ENCODE measurements around the gene FAM120B.

FAM120B gene

GRCh38 chr6:170273191-170273590, 33.4 kb upstream of the FAM120B start:
- DNase-seq, result no peak

GRCh38 chr6:170273681-170274080, 32.9 kb upstream of the FAM120B start:
- DNase-seq, result no peak

- no peak for DNase-seq
Observed at GRCh38 chr6:170274713-170275560, 31.6 kb upstream of the FAM120B start.

GRCh38 chr6:170276369-170277057, 30.0 kb upstream of the FAM120B start:
- no peak for DNase-seq

DNA sequence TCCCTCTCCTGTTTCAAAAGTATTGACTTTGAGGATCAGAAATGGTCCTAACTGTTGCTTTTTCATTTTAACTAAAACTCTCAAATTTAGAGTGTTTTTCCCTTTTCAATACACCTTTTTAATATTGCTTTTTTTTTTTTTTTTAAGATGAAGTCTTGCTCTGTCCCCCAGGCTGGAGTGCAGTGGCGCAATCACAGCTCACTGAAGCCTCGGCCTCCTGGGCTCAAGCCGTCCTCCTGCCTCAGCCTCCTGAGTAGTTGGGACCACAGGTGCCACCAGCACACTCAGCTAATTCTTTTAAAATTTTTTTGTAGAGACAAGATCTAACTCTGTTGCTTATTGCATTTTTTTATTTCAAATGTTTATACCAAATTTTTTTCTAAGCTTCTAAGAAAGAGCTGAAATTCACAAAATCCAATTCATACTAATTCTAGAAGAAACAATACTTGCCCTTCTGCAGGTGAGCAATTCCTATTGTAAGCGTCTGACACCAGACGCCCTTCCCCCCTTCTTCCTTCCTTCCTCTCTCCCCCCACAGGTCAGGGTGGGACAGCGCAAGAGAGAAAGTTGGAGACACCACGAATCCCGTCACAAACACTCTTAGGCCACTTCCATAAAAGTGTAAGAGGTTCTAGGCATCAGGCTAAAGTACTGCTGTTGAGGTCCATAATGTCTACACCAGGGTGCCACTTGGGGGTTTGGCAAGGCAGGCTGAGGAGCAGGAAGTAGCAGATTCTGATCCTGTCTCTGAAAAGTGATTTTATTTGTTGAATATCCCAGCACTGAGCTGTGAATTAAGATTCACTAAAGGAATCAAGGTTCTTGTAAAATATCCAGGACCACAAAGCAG, 28.4 kb upstream of the FAM120B start:
- no peak for DNase-seq

- no peak for DNase-seq
Observed at GRCh38 chr6:170278743-170279094, 27.8 kb upstream of the FAM120B start.

- DNase-seq, result no peak
Observed at GRCh38 chr6:170279426-170279825, 27.1 kb upstream of the FAM120B start.

DNA sequence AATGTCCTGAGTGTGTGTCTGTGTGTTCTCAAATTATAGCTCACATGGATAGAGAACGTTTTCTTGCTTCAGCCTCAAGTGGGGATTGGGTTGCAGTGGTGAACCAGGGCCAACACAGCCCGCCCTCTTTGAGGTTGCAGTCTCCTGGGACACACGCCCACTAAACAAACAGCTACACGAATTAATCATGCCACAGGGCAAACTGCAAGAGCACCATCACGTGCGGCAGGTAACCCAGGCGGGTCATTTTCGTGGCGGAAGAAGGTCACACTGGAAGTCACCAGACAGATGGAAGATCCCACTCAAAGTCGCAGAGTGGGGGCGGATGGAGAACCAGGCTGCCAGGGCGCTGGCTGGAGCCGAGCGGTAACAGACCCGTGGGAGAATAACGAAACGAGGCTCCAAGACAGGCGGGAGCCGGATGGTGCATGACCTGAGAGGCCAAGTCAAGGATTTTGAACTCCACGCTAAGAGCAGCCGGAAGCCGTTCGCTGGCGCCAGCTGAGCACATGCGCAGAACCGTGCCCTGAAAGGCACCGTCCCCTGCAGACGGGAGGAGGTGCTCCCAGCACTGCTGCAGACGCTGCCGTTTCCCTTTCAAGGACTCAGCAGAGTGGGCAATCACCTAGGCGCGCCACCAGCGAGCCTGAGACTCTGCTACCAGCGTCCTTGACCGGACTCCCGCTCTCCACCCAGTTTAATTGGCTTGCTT, 26.4 kb upstream of the FAM120B start:
- DNase-seq, result peak; percentile 53

DNA sequence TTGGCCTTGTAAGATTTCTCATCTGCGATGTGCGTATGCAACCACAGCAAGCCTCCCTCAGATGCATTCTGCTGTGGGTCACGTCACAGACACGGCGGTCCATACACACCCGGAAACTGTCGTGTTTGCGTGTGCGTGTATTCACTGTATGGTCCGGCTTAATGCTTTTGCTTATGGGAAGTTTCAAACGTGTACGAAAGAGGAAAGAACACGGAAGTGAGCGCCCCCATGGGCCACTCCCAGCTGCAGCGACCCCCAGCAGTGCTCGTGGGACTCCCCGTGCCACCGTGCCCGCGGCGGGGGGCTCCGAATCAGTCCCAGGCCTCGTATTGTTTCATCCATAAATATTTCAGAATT, 25.9 kb upstream of the FAM120B start:
- DNase-seq, result no peak

- DNase-seq, result no peak
Observed at GRCh38 chr6:170281331-170282292, 24.9 kb upstream of the FAM120B start.

- no peak for DNase-seq
Observed at GRCh38 chr6:170282512-170283158, 23.9 kb upstream of the FAM120B start.

- DNase-seq, result no peak
Observed at GRCh38 chr6:170283212-170284081, 23.1 kb upstream of the FAM120B start.

DNA sequence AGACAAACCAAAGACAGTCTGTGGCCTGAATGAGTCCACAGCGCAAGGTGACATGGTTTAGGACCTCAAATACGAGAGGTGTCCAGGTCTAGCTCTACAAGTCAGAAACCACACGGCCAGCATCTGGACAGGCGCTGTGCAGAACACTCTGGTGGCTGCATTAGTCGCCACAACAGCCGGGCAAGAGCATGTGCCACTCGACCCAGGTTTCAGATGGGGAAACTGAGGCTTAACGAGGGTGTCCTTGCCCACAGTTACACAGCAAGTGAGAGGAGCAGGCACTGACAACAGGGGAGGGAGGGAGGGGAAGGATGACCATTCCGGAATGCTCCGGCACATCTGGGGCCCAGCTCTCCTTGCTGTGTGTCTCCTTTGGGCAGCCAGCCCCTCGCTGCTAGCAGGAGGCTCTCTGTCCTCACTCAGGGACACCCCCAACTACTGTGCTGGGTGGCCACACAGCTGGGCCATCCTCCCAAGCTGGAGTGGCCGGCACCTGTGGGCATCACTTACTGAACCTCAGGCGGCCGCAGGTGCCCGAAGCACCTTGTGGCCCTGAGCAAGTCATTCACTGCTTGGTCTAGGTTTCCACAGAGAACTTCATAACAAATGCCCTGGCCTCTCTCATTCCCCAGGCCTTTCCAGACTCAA, 22.3 kb upstream of the FAM120B start:
- DNase-seq, result no peak

DNA sequence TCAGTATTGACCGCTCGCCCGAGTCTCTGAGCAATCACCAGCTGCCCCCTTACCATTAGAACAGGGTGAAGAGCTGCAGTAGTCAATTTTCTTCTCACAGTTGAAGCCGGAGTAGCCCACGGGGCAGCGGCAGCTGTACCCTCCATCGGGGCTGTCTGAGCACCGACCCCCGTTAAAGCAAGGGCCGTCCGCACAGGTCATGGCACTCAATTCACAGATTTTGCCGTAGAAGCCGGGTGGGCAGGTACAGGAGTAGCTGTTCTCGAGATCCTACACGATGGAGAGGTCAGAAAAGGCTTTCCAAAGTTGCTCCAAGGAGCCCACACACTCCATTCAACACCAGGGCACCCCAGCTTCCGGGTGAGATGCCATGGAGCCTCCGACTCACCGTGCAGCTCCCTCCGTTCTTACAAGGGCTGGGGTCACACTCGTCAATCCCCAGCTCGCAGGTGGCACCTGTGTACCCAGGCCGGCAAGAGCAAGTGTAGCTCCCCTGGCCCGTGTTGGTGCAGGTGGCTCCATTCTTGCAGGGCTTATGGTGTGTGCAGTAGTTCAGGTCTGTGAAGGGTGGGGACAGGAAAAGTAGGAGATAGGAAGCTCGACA, 21.6 kb upstream of the FAM120B start:
- DNase-seq, result no peak

DNA sequence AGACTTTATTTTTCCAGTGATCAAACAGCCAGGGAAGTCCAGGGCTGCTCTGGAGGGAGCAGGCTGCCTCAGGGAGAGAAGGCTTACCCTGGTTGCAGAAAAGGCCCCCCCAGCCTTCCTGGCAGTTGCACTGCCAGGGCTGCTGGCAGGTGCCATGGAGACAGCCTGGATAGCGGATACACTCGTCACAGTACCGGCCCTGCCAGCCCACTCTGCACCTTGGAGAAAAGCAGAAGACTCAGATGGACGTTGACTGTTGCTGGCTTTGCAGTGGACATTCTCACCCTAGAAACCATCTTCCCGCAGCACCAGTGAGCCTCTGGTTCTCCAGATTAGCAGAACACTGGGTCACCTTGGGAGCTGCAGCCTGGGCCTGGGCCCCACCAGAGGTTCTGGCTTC, 21.1 kb upstream of the FAM120B start:
- DNase-seq, result no peak

DNA sequence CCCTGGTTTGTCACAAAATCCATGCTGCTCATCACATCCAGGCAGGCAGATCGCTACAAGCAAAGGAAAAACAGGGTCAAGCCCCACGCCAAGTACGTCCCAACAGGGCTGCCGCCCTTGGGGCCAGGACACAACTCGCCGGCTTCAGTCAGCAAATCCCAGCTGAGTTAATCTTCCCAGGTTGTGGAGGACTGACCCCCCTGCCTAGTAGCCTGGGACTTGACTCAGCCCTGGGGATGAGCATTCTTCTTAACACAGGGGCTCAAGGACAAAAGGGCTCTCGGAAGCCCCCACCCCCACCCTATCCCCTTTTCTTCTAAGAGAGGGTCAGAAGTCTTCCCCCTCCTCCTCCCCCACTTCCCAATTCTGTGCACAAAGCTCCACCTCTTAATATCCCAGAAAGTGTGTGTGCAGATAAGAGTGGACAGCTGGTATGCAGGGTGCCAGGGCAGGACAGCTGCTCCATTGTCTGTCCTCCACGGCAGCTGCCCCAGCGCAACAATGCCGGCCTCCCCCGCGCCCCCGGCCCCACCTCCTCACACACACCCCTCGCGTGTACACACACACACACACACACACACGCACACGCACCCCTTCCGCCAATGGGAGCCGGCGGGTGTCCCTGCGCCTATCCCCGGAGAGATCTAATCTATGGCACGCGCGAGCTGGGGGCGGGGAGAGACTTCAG, 20.2 kb upstream of the FAM120B start:
- DNase-seq, result no peak

DNA sequence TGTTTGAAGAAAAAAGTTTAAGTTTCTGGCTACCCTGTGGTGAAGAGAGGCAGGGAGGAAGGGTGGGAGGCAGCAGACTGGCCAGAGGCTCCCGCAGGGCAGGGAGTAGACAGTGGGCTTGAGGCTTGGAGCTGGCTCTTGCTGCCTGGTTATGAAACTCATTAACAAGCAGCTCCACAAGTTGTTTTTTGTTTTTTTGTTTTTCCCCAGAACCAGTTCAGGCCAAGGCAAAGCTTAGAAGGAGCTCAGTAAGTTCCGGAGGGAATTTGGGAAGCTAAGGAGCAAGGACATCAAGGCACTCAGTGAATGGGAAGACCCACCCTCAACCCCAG, 19.7 kb upstream of the FAM120B start:
- no peak for DNase-seq

GRCh38 chr6:170287371-170287876, 19.1 kb upstream of the FAM120B start:
- no peak for DNase-seq

Data from stimulated activated CD4-positive, alpha-beta T cell treated with anti-CD3 and anti-CD28 coated beads, Interleukin-15, amount 100 ng/mL, for 24 hours (primary cell).